NCI-H226 (cell line): Measurements from ENCODE around the gene TMEM94.
"Not testable (repeated sequence)": the region's sequence is repeated elsewhere in the genome, so short reads cannot be mapped to it uniquely, and the experiment has no call there.

Experiments
- DNase-seq: peaks from one replicate; pipeline ENCODE4 v3.0.0-alpha.2; 2015

TMEM94 gene

GRCh38 chr17:75477490-75477862, 21.0 kb downstream of the TMEM94 start:
- not testable (repeated sequence) for DNase-seq

- DNase-seq: no peak
These were observed 22.1 kb downstream of the TMEM94 start for GRCh38 chr17:75478508-75478907.

- no peak for DNase-seq
These were observed 23.8 kb downstream of the TMEM94 start for GRCh38 chr17:75480281-75480680.

GRCh38 chr17:75481194-75482068, 25.0 kb downstream of the TMEM94 start:
- no peak for DNase-seq

- DNase-seq: no peak
These were observed 25.9 kb downstream of the TMEM94 start for GRCh38 chr17:75482098-75482942.

- DNase-seq: no peak
These were observed 29.3 kb downstream of the TMEM94 start for GRCh38 chr17:75485688-75486087.

- no peak for DNase-seq
These were observed 29.7 kb downstream of the TMEM94 start for GRCh38 chr17:75486151-75486550.

GRCh38 chr17:75486951-75487350, 30.5 kb downstream of the TMEM94 start:
- DNase-seq: no peak

- DNase-seq: no peak
These were observed 31.1 kb downstream of the TMEM94 start for GRCh38 chr17:75487351-75488070.

- DNase-seq: no peak
These were observed 32.5 kb downstream of the TMEM94 start for GRCh38 chr17:75488693-75489510.

- DNase-seq: no peak
These were observed 33.1 kb downstream of the TMEM94 start for GRCh38 chr17:75489511-75489955.

GRCh38 chr17:75490173-75490743, 33.8 kb downstream of the TMEM94 start:
- no peak for DNase-seq

- DNase-seq: no peak
These were observed 34.7 kb downstream of the TMEM94 start for GRCh38 chr17:75490953-75491649.

- DNase-seq: no peak
These were observed 35.2 kb downstream of the TMEM94 start for GRCh38 chr17:75491680-75492079.

GRCh38 chr17:75492555-75493168, 36.2 kb downstream of the TMEM94 start:
- DNase-seq: no peak

GRCh38 chr17:75493476-75494129, 37.2 kb downstream of the TMEM94 start:
- no peak for DNase-seq

GRCh38 chr17:75494326-75494877, 38.0 kb downstream of the TMEM94 start:
- DNase-seq: no peak

- DNase-seq: no peak
These were observed 39.6 kb downstream of the TMEM94 start for GRCh38 chr17:75496005-75496404.

GRCh38 chr17:75498039-75498725, 41.7 kb downstream of the TMEM94 start:
- no peak for DNase-seq
